Posterior vena cava (tissue), 2 donors: ENCODE measurements around the gene CCDC110. TPM values are rescaled to one million over a fixed set of nuclear protein-coding genes. Genes with fewer than 3 reads are reported as not detected.
"Not testable (repeated sequence)": the region's sequence is repeated elsewhere in the genome, so short reads cannot be mapped to it uniquely, and the experiment has no call there.

ENCODE experiments used
- DNase-seq: peaks from one replicate; pipeline ENCODE4 v3.0.0-alpha.2; 2020; ENCODE audit warnings: low spot score
- intact Hi-C, 2 donors: fragments of 100-400 bp; cut with DNase I; formaldehyde crosslinking; loops; one replicate each; pipeline versions ENCODE4 v1.14.1 to v1.14.2; 2022 to 2023
- long read RNA-seq, 2 donors: library from polyadenylated mRNA; unstranded; transcript quantifications; one replicate each; pipeline ENCODE4 v2.0.0, GENCODE V29; 2020 to 2021
- total RNA-seq, 2 donors: library from RNA; stranded (reverse); fragmentation: NEBNext Ultra II Directional; extraction: Animal tissue kit (Norgen Biotek cat#: 25700); gene quantifications; one replicate each; pipeline ENCODE4 v1.2.1, GENCODE V29; 2021
- donor health status: DM: yes; HTN: yes; CAD: no.
- donor health status: DM: yes; HTN: yes; CAD: no.

The CCDC110 gene
- 1 to 10 TPM; 3.5 to 6.6 TPM for total RNA-seq
- long read RNA-seq, donor 1, result 0 reads
- long read RNA-seq, donor 2, partial matches to known transcripts, result 1 of 6 reads
- long read RNA-seq, donor 2, other reads (novel, unspliced or antisense), result 3 of 6 reads

GRCh38 chr4:185471235-185472102 is at the start of gene CCDC110:
TSS of gene CCDC110 (minus strand) at chr4:185471733. CDS start at chr4:185471683, 50 bp downstream.
- intact Hi-C loops, result loop anchor here (5.0 kb wide), 2 partner anchors 36 to 126 kb away; no protein-coding TSS in a partner anchor
- DNase-seq, result peak; percentile 98

- intact Hi-C loops, result no loop called here
- DNase-seq, result no peak
These were observed 48.6 kb upstream of the CCDC110 start for GRCh38 chr4:185520119-185520518.

GRCh38 chr4:185518494-185518893 is 47.0 kb upstream of the CCDC110 start:
- no peak for DNase-seq
- intact Hi-C loops, result no loop called here

GRCh38 chr4:185518069-185518468 is 46.5 kb upstream of the CCDC110 start:
- intact Hi-C loops, result no loop called here
- DNase-seq, result no peak

DNA sequence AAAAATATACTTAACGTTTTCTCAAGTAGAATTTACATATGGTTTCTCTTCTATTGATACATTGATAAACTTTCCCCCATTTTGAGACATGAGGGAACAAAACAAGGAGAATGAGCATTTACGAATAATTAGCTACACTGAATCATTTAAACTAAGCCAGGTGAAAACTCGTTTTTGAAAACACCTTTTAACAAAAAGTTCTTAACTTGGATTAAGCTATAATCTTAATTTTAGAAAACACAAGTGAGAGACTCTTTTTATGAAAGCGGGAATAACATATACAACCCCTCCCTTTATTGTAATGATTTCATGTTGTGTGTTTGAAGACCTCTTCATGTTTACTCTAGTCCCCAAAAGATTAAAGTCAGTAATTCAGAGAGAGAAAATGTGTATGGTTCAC is 43.7 kb upstream of the CCDC110 start:
- intact Hi-C loops, result no loop called here

GRCh38 chr4:185514182-185514697 is 42.7 kb upstream of the CCDC110 start:
- DNase-seq, result no peak
- intact Hi-C loops, result loop anchor here in 1 of 2 donors (5.0 kb wide), 1 partner anchor 78 kb away; no protein-coding TSS in a partner anchor

More for the DNA sequence above, 43.7 kb upstream of the CCDC110 start:
- no peak for DNase-seq

DNA sequence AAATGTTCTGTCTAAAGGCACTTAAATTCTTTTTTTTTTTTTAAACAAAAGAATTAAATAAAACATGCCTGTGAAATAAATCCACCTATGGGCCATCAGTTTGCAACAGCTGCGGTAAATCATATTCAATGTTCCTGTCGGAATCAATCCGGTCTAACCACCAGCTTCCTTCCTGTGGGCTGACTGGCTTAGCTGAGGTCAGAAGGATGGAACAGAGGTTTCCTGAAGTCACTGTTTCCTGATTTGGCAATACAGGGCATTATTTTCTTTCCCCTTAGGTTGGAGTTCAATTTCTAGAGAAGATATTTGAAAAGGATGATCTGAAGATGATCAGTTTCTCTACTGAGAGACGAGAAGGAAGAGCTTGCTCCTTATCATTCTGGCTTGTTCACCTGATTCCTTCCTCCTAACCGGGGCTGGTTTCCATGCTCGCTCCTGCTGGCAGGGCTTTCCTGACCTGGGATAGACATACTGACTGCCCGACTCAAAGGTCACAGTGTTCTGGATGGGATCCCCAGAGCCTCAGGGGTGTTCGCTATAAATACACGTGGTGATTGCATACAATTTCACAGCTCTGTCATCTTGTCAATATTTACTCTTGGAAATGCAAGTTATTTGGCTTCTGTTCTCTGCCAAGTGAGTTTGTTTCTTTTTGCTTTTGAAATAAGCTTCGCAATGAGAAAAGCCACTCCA is 42.1 kb upstream of the CCDC110 start:
- no peak for DNase-seq
- intact Hi-C loops, result loop anchor here in 1 of 2 donors (5.0 kb wide), 1 partner anchor 79 kb away; no protein-coding TSS in a partner anchor

GRCh38 chr4:185512516-185512915 is 41.0 kb upstream of the CCDC110 start:
- intact Hi-C loops, result loop anchor here in 1 of 2 donors (5.0 kb wide), 1 partner anchor 80 kb away; no protein-coding TSS in a partner anchor
- DNase-seq, result no peak

DNA sequence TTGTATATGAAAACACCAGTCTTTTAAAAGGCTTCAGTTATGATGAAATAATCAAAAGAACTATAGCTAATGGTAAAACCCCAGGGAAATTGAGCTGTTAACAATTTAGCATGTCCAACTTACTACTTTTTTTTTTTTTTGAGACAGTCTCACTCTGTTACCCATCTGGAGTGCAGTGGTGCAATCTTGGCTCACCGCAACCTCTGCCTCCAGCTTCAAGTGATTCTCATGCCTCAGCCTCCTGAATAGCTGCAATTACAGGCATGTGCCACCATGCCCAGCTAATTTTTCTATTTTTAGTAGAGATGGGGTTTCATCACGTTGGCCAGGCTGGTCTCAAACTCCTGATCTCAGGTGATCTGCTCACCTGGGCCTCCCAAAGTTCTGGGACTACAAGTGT is 39.7 kb upstream of the CCDC110 start:
- DNase-seq, result not testable (repeated sequence)
- intact Hi-C loops, result loop anchor here in 1 of 2 donors (5.0 kb wide), 1 partner anchor 81 kb away; no protein-coding TSS in a partner anchor

DNA sequence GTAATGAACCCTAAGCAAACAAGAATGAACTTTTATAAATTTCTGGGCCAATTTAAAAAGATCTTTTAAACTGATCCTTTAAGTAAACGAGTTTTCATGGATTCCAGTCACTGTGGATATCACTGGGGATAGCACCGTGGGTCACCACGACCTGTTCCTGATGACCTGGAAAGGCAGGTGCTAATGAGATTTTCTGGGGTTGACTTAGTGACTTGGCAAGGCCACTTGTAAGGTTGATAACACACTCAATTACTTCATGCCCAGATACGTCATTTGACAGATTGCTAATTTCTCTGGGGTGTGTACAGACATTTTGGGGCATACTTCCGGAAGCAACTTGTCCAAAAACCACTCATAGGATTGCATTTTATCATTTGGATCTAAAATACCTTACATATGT is 39.3 kb upstream of the CCDC110 start:
- no peak for DNase-seq
- intact Hi-C loops, result loop anchor here in 1 of 2 donors (5.0 kb wide), 1 partner anchor 81 kb away; no protein-coding TSS in a partner anchor

GRCh38 chr4:185508181-185508580 is 36.6 kb upstream of the CCDC110 start:
- intact Hi-C loops, result loop anchor here in 1 of 2 donors (5.0 kb wide), 1 partner anchor 36 kb away; the partner anchor contains the start of gene CCDC110
- DNase-seq, result no peak

DNA sequence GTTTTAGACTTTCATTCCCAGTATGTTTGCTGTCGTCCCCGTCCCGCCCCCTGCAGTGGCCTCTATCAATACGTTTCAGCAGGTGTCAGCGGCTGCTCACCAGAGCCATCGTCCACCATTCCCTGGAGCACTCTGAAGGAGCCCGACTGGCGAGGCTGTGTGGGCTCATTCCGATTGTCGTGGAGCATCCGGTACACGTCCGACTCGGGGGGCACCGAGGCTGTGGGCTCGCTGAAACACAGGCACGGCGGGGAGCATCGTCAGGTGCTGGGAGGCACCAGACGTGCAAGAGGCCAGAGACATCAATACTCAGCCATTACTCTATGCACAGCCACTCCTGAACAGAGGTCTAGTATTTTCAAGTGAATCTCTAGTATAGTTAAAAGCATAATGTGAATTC is 34.9 kb upstream of the CCDC110 start:
- DNase-seq, result peak; percentile 80
- intact Hi-C loops, result loop anchor here in 1 of 2 donors (5.0 kb wide), 1 partner anchor 34 kb away; the partner anchor contains the start of gene CCDC110

DNA sequence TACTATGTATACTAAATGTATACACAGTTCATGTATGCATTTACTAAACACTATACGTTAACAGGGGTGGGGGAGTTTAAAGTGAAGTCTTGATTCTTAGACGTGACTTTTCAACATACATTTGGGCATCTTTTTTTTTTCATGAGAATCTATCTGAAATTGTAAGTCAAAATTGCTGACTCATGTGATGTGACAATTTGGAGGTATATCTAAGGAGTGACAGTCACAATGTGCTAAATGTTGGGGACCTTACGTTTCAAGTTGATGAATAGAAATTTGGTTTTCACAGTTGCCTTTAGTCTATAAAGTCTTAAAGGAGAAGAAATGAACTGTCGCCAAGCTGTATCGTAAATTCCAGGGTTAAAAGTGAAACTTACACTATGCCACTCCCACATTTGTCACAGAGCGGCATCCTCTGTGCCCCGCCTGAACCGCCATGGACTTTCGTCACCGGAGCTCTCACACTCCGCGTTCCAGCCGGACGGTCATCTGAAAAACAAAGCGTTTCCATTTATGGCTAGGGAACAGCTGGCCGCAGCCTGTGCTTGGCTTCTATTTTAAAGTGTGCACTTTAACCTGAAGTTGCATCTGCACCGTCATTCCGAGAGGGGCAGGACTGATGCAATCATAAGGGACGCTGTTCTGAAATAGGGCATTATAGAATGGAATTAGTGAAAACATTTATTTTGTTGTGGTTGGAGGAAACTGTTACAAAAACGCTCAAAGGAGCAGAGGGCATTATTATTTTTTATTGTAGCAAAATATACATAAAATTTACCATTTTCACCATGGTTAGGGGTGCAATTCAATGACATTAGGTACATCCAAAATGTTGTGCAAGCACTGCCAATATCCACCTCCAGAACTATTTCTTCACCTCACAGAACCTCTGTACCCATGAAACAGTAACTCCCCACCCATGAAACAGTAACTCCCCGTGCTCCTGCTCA is 32.8 kb upstream of the CCDC110 start:
- DNase-seq, result peak; percentile 90
- intact Hi-C loops, result loop anchor here in 1 of 2 donors (5.0 kb wide), 1 partner anchor 32 kb away; the partner anchor contains the start of gene CCDC110

DNA sequence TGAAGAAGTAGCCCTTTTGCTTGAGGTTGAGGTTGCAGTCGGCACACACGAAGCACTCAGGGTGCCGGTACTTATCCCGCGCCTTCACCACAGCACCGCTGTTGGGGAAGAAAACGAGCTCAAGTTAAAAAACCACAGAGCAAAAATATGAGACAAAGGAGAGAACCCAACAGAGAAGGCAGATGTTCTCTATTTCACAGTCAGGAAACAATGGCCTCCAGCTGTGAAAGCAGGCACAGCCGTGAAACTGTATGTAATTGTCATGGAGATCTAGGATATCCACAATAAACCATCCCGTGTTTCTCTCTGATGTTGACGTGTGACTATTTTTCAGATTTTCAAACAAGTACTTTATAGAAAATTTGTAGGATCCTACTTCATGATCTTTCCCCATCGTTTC is 30.9 kb upstream of the CCDC110 start:
- intact Hi-C loops, result no loop called here
- DNase-seq, result no peak

GRCh38 chr4:185500576-185500975 is 29.0 kb upstream of the CCDC110 start:
- DNase-seq, result no peak
- intact Hi-C loops, result no loop called here

DNA sequence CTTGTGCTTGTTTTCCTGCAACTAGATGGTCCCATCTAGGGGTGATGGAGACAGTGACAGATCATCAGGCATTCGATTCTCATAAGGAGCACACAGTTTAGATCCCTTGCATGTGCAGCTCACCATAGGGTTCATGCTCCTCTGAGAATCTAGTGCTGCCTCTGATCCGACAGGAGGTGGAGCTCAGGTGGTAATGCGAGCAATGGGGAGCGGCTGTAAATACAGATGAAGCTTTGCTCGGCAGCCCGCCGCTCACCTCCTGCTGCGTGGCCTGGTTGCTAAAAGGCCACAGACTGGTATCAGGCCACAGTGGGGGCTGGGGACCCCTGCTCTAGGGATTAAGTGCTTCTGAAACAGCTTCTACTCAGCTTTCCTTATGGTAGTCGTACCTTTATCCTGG is 28.5 kb upstream of the CCDC110 start:
- intact Hi-C loops, result no loop called here
- no peak for DNase-seq

- intact Hi-C loops, result no loop called here
- no peak for DNase-seq
These were observed 17.1 kb upstream of the CCDC110 start for GRCh38 chr4:185488650-185489049.

DNA sequence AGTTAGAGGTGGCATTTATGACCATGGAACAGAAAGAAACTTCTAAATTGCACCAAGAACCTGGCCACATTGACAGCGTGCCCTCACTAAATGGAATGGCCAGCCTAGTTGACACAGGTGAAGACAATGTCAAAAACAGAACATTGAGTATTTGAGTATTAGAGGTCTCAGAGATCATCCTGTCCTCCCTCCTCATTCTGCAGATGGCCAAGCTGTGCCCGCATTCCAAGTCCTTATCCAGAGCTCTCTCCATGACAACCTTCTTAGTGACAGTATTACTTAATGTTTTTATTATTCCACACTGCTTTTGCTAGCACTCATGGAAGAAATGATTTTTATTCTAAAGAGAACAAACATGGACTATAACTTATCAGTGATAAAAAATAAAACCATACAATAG is 9.9 kb upstream of the CCDC110 start:
- DNase-seq, result no peak
- intact Hi-C loops, result no loop called here
